D721Med (cell line): ENCODE results near the gene EDA.

ENCODE experiments used
- DNase-seq: peaks from one replicate; pipeline ENCODE4 v3.0.0; 2011; ENCODE audit warnings: low spot score; ENCODE audit not compliant: insufficient read length
- FAIRE-seq: peaks from 2 replicates; lab custom pipeline; 2011; peaks lifted over from hg19 to GRCh38; lab: Jason Lieb, UNC
- TF ChIP-seq, protein P1 (sequence below): IDR thresholded peaks from 2 replicates; pipeline ENCODE4 v1.5.1; 2012; ENCODE audit warnings: mild to moderate bottlenecking, control low read depth; ENCODE audit not compliant: insufficient read depth; ENCODE audit errors: missing control alignments

EDA gene

DNA sequence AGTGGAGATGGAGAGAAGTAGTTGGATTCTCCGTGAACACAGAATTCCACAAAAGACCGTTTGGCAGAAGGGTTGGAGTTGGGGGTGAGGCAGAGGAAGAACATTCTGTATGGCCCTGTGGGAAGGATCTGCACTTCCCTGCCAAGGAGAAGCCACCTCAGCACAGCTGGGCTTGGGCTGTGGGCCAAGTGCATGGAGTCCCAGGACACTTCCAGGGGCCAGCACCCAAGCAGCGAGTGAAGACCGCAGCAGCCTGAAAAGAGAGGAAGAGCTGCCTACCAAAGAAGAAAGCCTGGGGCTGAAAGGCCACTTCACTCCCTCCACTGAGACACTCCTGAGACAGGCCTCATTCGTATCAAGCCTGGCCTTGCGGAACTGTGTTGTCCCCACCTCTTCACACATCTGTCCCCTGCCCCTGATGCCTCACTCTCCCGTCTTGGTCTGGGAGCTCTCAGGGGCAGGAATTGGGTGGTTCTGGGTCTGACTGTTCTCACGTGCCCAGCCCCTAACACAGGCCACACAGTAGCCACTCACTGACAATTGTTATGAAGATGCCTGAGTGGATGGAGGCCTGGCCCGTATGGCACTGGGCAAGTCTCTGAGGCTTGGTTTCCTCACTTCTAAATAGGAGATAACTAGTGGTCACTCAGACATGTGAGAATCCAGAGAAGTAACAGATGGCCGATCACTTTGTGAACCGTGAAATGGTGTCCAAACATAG is 437.1 kb downstream of the EDA start:
- DNase-seq (no peak), FAIRE-seq (no peak)
- TF ChIP-seq, protein P1, sequence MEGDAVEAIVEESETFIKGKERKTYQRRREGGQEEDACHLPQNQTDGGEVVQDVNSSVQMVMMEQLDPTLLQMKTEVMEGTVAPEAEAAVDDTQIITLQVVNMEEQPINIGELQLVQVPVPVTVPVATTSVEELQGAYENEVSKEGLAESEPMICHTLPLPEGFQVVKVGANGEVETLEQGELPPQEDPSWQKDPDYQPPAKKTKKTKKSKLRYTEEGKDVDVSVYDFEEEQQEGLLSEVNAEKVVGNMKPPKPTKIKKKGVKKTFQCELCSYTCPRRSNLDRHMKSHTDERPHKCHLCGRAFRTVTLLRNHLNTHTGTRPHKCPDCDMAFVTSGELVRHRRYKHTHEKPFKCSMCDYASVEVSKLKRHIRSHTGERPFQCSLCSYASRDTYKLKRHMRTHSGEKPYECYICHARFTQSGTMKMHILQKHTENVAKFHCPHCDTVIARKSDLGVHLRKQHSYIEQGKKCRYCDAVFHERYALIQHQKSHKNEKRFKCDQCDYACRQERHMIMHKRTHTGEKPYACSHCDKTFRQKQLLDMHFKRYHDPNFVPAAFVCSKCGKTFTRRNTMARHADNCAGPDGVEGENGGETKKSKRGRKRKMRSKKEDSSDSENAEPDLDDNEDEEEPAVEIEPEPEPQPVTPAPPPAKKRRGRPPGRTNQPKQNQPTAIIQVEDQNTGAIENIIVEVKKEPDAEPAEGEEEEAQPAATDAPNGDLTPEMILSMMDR, result no peak

DNA sequence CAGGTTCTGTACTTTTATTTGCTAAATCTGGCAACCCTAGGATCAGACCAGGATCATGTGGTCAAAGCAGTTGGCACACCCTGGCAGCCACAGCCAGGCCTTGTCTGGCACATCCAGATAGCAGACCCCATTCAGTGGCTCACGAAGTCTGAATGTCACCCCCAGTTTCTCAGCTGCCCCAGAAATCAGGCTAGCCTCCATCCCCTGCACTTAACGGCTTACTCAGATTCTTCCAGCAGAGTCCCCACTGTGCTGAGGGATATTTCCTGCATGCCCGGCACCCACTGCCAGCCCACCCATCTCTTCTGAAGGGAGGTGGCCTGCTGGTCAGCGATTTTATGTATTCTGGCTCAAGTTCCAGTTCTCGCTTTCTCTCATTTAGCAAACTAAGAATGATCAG is 438.5 kb downstream of the EDA start:
- FAIRE-seq, result no peak
- no peak for DNase-seq
- TF ChIP-seq, protein P1, result no peak

DNA sequence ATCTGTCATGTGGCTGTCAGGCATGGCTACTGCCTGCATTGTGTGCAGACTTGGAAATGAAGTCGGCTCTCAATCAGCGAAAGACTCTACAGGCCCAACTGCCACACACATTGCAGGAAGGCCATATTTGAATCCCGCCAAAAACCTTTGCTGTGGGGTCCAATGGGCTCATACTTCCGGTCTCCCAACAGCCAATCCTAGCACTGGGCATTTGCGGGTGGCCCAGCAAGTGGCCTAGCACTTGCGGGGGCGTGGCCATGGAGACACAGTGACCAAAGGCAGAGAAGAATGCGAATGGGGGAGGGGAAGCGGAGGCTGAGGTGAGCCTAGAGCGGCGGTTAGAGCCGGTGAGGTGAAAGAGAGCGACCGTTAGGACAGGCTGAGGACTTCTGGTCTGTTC is 446.2 kb downstream of the EDA start, which contains the start of gene OTUD6A:
Gene OTUD6A, plus strand, starts transcription at position 382 of the 400 bp plus-strand sequence. CDS start 68 bp downstream, outside the sequence.
- DNase-seq (no peak), FAIRE-seq (no peak)
- TF ChIP-seq, protein P1, result no peak

DNA sequence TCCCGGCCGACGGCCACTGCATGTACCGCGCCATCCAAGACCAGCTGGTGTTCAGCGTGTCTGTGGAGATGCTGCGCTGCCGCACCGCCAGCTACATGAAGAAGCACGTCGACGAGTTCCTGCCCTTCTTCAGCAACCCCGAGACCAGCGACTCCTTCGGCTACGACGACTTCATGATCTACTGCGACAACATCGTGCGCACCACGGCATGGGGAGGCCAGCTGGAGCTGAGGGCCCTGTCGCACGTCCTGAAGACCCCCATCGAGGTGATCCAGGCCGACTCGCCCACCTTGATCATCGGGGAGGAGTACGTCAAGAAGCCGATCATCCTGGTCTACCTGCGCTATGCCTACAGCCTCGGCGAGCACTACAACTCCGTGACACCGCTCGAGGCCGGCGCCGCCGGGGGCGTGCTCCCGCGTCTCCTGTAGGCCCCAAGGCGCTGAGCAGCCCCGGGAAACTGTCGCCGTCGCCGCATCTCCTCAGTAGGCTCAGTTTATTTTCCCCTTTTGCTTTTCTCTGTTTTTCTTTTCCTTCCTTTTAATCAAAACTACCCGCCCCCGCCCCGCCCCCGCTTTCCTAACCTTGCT is 447.1 kb downstream of the EDA start:
- FAIRE-seq, result no peak
- TF ChIP-seq, protein P1, result no peak
- no peak for DNase-seq

DNA sequence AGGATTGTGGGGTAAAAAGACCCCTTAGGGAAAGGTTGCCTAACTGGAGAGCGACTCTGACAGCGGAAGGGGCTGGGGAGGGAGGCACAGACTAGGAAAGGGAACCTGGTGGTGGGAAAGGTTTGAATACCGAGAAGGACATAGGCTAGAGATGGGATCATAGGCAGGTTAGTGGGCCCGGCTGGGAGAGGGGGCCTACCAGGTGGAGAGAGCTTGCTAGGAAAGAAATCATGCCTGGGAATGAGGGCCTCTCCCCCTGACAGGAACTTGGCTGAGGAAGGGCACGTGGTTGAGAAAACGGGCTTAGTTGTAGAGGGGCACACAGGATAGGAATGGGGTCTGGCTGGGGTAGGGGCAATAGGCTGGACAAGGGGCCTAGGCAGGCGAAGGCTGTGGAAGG is 450.7 kb downstream of the EDA start:
- TF ChIP-seq, protein P1, result no peak

DNA sequence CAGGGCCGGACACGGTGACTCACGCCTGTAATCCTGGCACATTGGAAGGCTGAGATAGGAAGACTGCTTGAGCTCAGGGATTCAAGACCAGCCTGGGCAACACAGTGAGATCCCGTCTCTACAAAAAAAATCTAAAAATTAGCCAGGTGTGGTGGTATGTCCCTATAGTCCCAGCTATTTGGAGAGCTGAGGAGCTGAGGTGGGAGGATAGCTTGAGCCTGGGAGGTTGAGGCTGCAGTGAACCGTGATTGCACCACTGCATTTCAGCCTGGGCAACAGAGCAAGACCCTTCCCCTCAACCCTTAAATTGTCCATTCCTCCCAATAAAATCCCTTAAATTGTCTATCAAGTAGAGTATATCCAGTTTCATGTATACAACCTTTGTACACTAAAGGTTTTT is 463.4 kb downstream of the EDA start:
- FAIRE-seq (no peak), DNase-seq (no peak)
- TF ChIP-seq, protein P1, result no peak

More for the DNA sequence above, 450.7 kb downstream of the EDA start:
- FAIRE-seq (no peak), DNase-seq (no peak)

DNA sequence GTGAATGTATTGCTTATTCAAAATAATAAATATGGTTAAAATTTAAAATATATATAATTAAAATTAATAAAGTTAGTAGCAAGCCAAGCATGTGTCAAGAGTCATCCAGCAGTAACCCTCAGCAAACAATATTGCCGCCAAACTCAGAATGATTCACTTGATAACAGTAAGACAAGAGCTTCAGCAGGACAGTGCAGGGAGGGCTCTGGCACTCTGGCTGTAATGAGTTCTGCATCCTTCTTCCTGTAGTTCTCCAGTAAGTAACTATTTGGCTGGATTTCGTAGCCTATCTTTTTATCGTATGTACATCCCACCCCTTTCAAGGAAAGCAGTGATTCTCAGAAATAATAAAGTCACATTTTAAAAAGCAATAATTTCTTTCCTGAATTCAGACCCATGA is 464.0 kb downstream of the EDA start:
- TF ChIP-seq, protein P1, result no peak
- no peak for FAIRE-seq

More for the DNA sequence above, 464.0 kb downstream of the EDA start:
- no peak for DNase-seq
